ENCODE measurements around the gene NDUFB2.
A peak's percentile ranks its signal among the peaks of the same experiment; 100 is the strongest.
"Not testable (repeated sequence)": the region's sequence is repeated elsewhere in the genome, so short reads cannot be mapped to it uniquely, and the experiment has no call there.

The NDUFB2 gene

GRCh38 chr7:140673063-140673773, 23.3 kb upstream of the NDUFB2 start:
- peak; percentile 75 for DNase-seq

- peak; percentile 26 for DNase-seq
Observed at GRCh38 chr7:140673774-140674155, 22.7 kb upstream of the NDUFB2 start.

GRCh38 chr7:140674356-140674800, 22.1 kb upstream of the NDUFB2 start:
- DNase-seq: no peak

GRCh38 chr7:140674899-140675701, 21.4 kb upstream of the NDUFB2 start:
- DNase-seq: peak; percentile 59

- no peak for DNase-seq
Observed at GRCh38 chr7:140675726-140676125, 20.8 kb upstream of the NDUFB2 start.

- no peak for DNase-seq
Observed at GRCh38 chr7:140676306-140676705, 20.2 kb upstream of the NDUFB2 start.

- not testable (repeated sequence) for DNase-seq
Observed at GRCh38 chr7:140676956-140677355, 19.6 kb upstream of the NDUFB2 start.

- DNase-seq: no peak
Observed at GRCh38 chr7:140677496-140677895, 19.0 kb upstream of the NDUFB2 start.

- DNase-seq: no peak
Observed at GRCh38 chr7:140678081-140678815, 18.3 kb upstream of the NDUFB2 start.

GRCh38 chr7:140678816-140679130, 17.7 kb upstream of the NDUFB2 start:
- no peak for DNase-seq

GRCh38 chr7:140679186-140679585, 17.3 kb upstream of the NDUFB2 start:
- no peak for DNase-seq

- no peak for DNase-seq
Observed at GRCh38 chr7:140680886-140681285, 15.6 kb upstream of the NDUFB2 start.

GRCh38 chr7:140681766-140682165, 14.7 kb upstream of the NDUFB2 start:
- no peak for DNase-seq

GRCh38 chr7:140683657-140684056, 12.9 kb upstream of the NDUFB2 start:
- DNase-seq: no peak

GRCh38 chr7:140684066-140684950, 12.2 kb upstream of the NDUFB2 start:
- DNase-seq: no peak

- DNase-seq: no peak
Observed at GRCh38 chr7:140685407-140686087, 11.0 kb upstream of the NDUFB2 start.

- DNase-seq: no peak
Observed at GRCh38 chr7:140686921-140687320, 9.6 kb upstream of the NDUFB2 start.

GRCh38 chr7:140688341-140688740, 8.2 kb upstream of the NDUFB2 start:
- DNase-seq: no peak

- no peak for DNase-seq
Observed at GRCh38 chr7:140689199-140690152, 7.0 kb upstream of the NDUFB2 start.

- DNase-seq: no peak
Observed at GRCh38 chr7:140691376-140692045, 5.0 kb upstream of the NDUFB2 start.
